ENCODE results near the gene TMED7. TPM values are rescaled to one million over a fixed set of nuclear protein-coding genes. Genes with fewer than 3 reads are reported as not detected.

TMED7 gene
- polyA plus RNA-seq, 1 of the 3 experiments (the other 2 are of a cell fraction) = 41.2 TPM

DNA sequence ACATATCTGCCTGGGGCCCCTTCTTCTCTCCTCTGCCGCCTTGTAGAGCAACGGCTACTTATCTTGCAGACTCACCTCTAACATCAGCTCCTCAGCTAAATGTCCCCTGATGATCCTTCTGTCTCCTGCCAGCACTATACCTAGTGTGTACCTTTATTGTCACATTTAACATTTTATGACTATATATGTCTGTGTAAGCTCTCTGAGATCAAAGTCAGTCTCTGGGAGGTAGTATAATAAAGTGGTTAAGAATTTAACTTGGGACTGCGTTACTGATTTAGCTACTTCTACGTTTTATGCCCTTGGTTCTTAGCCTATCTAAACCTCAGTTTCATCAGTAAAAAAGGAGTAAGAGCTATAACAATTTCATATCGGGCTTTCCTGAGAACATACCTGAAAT is 2.2 kb downstream of the TMED7 start:
- Histone ChIP-seq H2AFZ (ENCODE audit: low read depth) (no peak overlapping the region), H4K20me1 (ENCODE audit: insufficient read depth) (peaks cover 45% of the 10 kb centered on the region), H3K4me3 (ENCODE audit: low read depth in 2 of 2, low read length in 1 of 2) (peak overlapping the region; percentile 90 to 99), H3K27ac (ENCODE audit: low read depth in 2 of 2, low read length in 1 of 2) (no peak overlapping the region), H3K27me3 (ENCODE audit: insufficient read depth) (no peaks in the 10 kb centered on the region), H3K36me3 (replicated peaks in 1 of 2; ENCODE audit: control insufficient read depth in 1 of 2, insufficient read depth in 2 of 2, low read length in 1 of 2) (peaks cover 36 to 37% of the 10 kb centered on the region in 2 experiments), H3K4me1 (ENCODE audit: control insufficient read depth in 1 of 2, insufficient read depth in 2 of 2, low read depth in 1 of 2, low read length in 1 of 2) (peaks cover 16 to 21% of the 10 kb centered on the region in 2 experiments), H3K9me3 (no peaks in the 10 kb centered on the region), H3K79me2 (ENCODE audit: insufficient read depth) (peaks cover 75% of the 10 kb centered on the region), H3K9ac (peak overlapping the region; percentile 26; the same call in 1 of the 2 replicates), H3F3A (replicated peaks; ENCODE audit: insufficient read depth) (peaks cover 5% of the 10 kb centered on the region), H3K4me2 (peak overlapping the region; percentile 92), H3K9me2 (no peaks in the 10 kb centered on the region)
- TF ChIP-seq TCF12 (IDR thresholded peaks at IDR 0.05) (no peak), EP300 (IDR thresholded peaks at IDR 0.05; ENCODE audit: borderline replicate concordance in 1 of 2, low read depth in 1 of 2, low read length in 1 of 2) (no peak), TAF1 (IDR thresholded peaks at IDR 0.05; ENCODE audit: borderline replicate concordance, low read depth, low read length) (no peak), RCOR1 (IDR thresholded peaks at IDR 0.05; ENCODE audit: low read length) (no peak), FOXM1 (IDR thresholded peaks at IDR 0.05; ENCODE audit: low read depth) (no peak), FOSL2 (IDR thresholded peaks at IDR 0.05; ENCODE audit: borderline replicate concordance, low read depth) (no peak), GABPA (IDR thresholded peaks at IDR 0.05; ENCODE audit: low read depth) (no peak), MEF2A (IDR thresholded peaks at IDR 0.05; ENCODE audit: borderline replicate concordance, low read depth) (no peak), SIN3A (IDR thresholded peaks at IDR 0.05; ENCODE audit: borderline replicate concordance, low read depth, low read length) (no peak), YY1 (IDR thresholded peaks at IDR 0.05; ENCODE audit: low read depth) (no peak), RXRA (IDR thresholded peaks at IDR 0.05; ENCODE audit: borderline replicate concordance, low read depth) (no peak), TEAD4 (IDR thresholded peaks at IDR 0.05; ENCODE audit: borderline replicate concordance, insufficient read depth) (no peak), MAX (IDR thresholded peaks at IDR 0.05; ENCODE audit: low read depth) (no peak)
- TF ChIP-seq, protein P1, sequence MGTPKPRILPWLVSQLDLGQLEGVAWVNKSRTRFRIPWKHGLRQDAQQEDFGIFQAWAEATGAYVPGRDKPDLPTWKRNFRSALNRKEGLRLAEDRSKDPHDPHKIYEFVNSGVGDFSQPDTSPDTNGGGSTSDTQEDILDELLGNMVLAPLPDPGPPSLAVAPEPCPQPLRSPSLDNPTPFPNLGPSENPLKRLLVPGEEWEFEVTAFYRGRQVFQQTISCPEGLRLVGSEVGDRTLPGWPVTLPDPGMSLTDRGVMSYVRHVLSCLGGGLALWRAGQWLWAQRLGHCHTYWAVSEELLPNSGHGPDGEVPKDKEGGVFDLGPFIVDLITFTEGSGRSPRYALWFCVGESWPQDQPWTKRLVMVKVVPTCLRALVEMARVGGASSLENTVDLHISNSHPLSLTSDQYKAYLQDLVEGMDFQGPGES (IDR thresholded peaks at IDR 0.05; ENCODE audit: low read depth, low read length) = no peak
- TF ChIP-seq, protein P2, sequence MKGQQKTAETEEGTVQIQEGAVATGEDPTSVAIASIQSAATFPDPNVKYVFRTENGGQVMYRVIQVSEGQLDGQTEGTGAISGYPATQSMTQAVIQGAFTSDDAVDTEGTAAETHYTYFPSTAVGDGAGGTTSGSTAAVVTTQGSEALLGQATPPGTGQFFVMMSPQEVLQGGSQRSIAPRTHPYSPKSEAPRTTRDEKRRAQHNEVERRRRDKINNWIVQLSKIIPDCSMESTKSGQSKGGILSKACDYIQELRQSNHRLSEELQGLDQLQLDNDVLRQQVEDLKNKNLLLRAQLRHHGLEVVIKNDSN (IDR thresholded peaks at IDR 0.05; ENCODE audit: borderline replicate concordance, low read depth) = no peak
- TF ChIP-seq, protein P3, sequence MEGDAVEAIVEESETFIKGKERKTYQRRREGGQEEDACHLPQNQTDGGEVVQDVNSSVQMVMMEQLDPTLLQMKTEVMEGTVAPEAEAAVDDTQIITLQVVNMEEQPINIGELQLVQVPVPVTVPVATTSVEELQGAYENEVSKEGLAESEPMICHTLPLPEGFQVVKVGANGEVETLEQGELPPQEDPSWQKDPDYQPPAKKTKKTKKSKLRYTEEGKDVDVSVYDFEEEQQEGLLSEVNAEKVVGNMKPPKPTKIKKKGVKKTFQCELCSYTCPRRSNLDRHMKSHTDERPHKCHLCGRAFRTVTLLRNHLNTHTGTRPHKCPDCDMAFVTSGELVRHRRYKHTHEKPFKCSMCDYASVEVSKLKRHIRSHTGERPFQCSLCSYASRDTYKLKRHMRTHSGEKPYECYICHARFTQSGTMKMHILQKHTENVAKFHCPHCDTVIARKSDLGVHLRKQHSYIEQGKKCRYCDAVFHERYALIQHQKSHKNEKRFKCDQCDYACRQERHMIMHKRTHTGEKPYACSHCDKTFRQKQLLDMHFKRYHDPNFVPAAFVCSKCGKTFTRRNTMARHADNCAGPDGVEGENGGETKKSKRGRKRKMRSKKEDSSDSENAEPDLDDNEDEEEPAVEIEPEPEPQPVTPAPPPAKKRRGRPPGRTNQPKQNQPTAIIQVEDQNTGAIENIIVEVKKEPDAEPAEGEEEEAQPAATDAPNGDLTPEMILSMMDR (IDR thresholded peaks at IDR 0.05) = no peak
- ChIA-PET CTCF (interaction anchor here (0.8 to 3.4 kb wide), 8 partner anchors 11 to 445 kb away, joined by 3 to 11 read pairs (median 3); partner anchors contain the start of genes AP3S1 and FEM1C), POLR2A (no interaction called here)
- DNase-seq = no peak
- WGBS (ENCODE audit: low lambda C conversion rate) = 73% methylated on average over 5 of the region's 5 CpGs
